NCI-H1048 (cell line): Measurements from ENCODE around the gene SORCS2.

Experiments
- DNase-seq: peaks from one replicate; lab custom pipeline; 2025; lab: John Stamatoyannopoulos, UW

Gene SORCS2

GRCh38 chr4:7377223-7377865 lies 185.0 kb downstream of the SORCS2 start:
- no peak for DNase-seq

- no peak for DNase-seq
These were observed 186.8 kb downstream of the SORCS2 start for GRCh38 chr4:7379186-7379585.

GRCh38 chr4:7379719-7380118 lies 187.4 kb downstream of the SORCS2 start:
- no peak for DNase-seq

- no peak for DNase-seq
These were observed 189.0 kb downstream of the SORCS2 start for GRCh38 chr4:7381221-7381889.

- DNase-seq, result no peak
These were observed 189.7 kb downstream of the SORCS2 start for GRCh38 chr4:7381890-7382633.

- no peak for DNase-seq
These were observed 190.3 kb downstream of the SORCS2 start for GRCh38 chr4:7382634-7383014.

- no peak for DNase-seq
These were observed 190.9 kb downstream of the SORCS2 start for GRCh38 chr4:7383266-7383665.

GRCh38 chr4:7384003-7384928 lies 191.9 kb downstream of the SORCS2 start:
- no peak for DNase-seq

- DNase-seq, result no peak
These were observed 192.9 kb downstream of the SORCS2 start for GRCh38 chr4:7384929-7385890.

- DNase-seq, result no peak
These were observed 195.6 kb downstream of the SORCS2 start for GRCh38 chr4:7387925-7388324.

GRCh38 chr4:7388627-7389026 lies 196.3 kb downstream of the SORCS2 start:
- no peak for DNase-seq

- DNase-seq, result no peak
These were observed 196.9 kb downstream of the SORCS2 start for GRCh38 chr4:7389101-7389701.

GRCh38 chr4:7389719-7390118 lies 197.4 kb downstream of the SORCS2 start:
- DNase-seq, result no peak

- DNase-seq, result no peak
These were observed 198.0 kb downstream of the SORCS2 start for GRCh38 chr4:7390336-7390735.

- DNase-seq, result no peak
These were observed 198.7 kb downstream of the SORCS2 start for GRCh38 chr4:7390906-7391636.

GRCh38 chr4:7391637-7392437 lies 199.5 kb downstream of the SORCS2 start:
- no peak for DNase-seq

GRCh38 chr4:7392438-7393421 lies 200.4 kb downstream of the SORCS2 start:
- no peak for DNase-seq
